HepG2 (cell line): Measurements from ENCODE around the gene ZNF284. TPM values are rescaled to one million over a fixed set of nuclear protein-coding genes. Genes with fewer than 3 reads are reported as not detected.

Experiments used
- AKNA ChIP-seq: sonication (generic); formaldehyde crosslinking; IDR thresholded peaks from 2 replicates; pipeline ENCODE4 v1.4.0; 2020; ENCODE audit warnings: missing genetic modification reagents, borderline replicate concordance
- ATF5 ChIP-seq: sonication (generic); formaldehyde crosslinking; IDR thresholded peaks from 2 replicates; pipeline ENCODE4 v1.4.0; 2020; ENCODE audit warnings: mild to moderate bottlenecking, low read depth, missing genetic modification reagents
- FOXO4 ChIP-seq: sonication (generic); formaldehyde crosslinking; conservative IDR thresholded peaks from 2 replicates; pipeline ENCODE4 v1.8.1; 2023; ENCODE audit warnings: missing genetic modification reagents
- FUBP1 ChIP-seq: sonication (generic); formaldehyde crosslinking; IDR thresholded peaks from 2 replicates; pipeline ENCODE4 v1.5.1; 2020; ENCODE audit warnings: missing genetic modification reagents, mild to moderate bottlenecking, borderline replicate concordance
- MXD1 ChIP-seq: sonication (generic); formaldehyde crosslinking; IDR thresholded peaks from 2 replicates; pipeline ENCODE4 v1.4.0; 2020; ENCODE audit warnings: mild to moderate bottlenecking, missing genetic modification reagents
- POGK ChIP-seq: sonication (generic); formaldehyde crosslinking; conservative IDR thresholded peaks from 2 replicates; pipeline ENCODE4 v1.8.0; 2022; ENCODE audit warnings: mild to moderate bottlenecking, moderate library complexity, missing genetic modification reagents
- RCOR2 ChIP-seq: IDR thresholded peaks from 2 replicates; pipeline ENCODE4 v1.6.1; 2016; ENCODE audit warnings: missing biosample characterization, missing genetic modification reagents
- ZBTB33 ChIP-seq: sonication (generic); formaldehyde crosslinking; IDR thresholded peaks from 2 replicates; pipeline ENCODE4 v1.4.0; 2020; ENCODE audit warnings: missing genetic modification reagents
- ZFP62 ChIP-seq: sonication (generic); formaldehyde crosslinking; IDR thresholded peaks from 2 replicates; pipeline ENCODE4 v1.4.0; 2020; ENCODE audit warnings: missing genetic modification reagents
- ZHX1 ChIP-seq: sonication (generic); formaldehyde crosslinking; IDR thresholded peaks from 2 replicates; pipeline ENCODE4 v1.8.1; 2022; ENCODE audit warnings: low read depth, mild to moderate bottlenecking, missing genetic modification reagents
- ZNF557 ChIP-seq: sonication (generic); formaldehyde crosslinking; IDR thresholded peaks from 2 replicates; pipeline ENCODE4 v1.4.0; 2020; ENCODE audit warnings: missing genetic modification reagents
- polyA plus RNA-seq, 8 experiments: library from polyadenylated mRNA; depleted of rRNA in 3 of 8; stranded (reverse) in 7 of 8; unstranded in 1 of 8; fragments of >200 nt; fragmentation: Illumina TruSeq in 4 of 8; extraction: Trizol in 4 of 8; gene quantifications; 2 replicates each; pipeline versions ENCODE4 v1.2.1 to v1.2.3, GENCODE V29; 2011 to 2016; ENCODE audit warnings: low read depth in 4 of 8, missing spikeins in 1 of 8, mixed read lengths in 1 of 8; ENCODE audit not compliant: insufficient read depth in 1 of 8
- total RNA-seq, 5 experiments: library from RNA; depleted of rRNA; stranded (reverse); fragments of >200 nt; fragmentation: Illumina TruSeq; extraction: Trizol; gene quantifications; 2 replicates each; pipeline ENCODE4 v1.2.3, GENCODE V29; 2016; ENCODE audit warnings: low read depth in 1 of 5

ZNF284 gene
- total and polyA plus RNA-seq, 2 of the 13 experiments (the other 11 are each of a cell fraction or from before 2014, with no cell fraction given), result 1.2 to 2.3 TPM

GRCh38 chr19:44113138-44113783 is 41.3 kb downstream of the ZNF284 start, which contains the start of gene ZNF225 (continued):
- TF ChIP-seq AKNA (CRISPR knock-in tag) (no peak), POGK (CRISPR knock-in tag) (peak; percentile 76; the same call in 1 of the 2 replicates), FOXO4 (no peak), ZNF557 (CRISPR knock-in tag) (no peak), ZHX1 (CRISPR knock-in tag) (no peak), RCOR2 (CRISPR knock-in tag) (no peak), ZBTB33 (CRISPR knock-in tag) (no peak), FUBP1 (no peak), MXD1 (CRISPR knock-in tag) (no peak), ATF5 (CRISPR knock-in tag) (no peak), ZFP62 (no peak)
